T-helper 22 cell (primary cell): ENCODE measurements around the gene PDGFRB.

Experiments used
- DNase-seq: peaks from one replicate; pipeline ENCODE4 v3.0.0-alpha.2; 2020; ENCODE audit warnings: low read depth

Gene PDGFRB

DNA sequence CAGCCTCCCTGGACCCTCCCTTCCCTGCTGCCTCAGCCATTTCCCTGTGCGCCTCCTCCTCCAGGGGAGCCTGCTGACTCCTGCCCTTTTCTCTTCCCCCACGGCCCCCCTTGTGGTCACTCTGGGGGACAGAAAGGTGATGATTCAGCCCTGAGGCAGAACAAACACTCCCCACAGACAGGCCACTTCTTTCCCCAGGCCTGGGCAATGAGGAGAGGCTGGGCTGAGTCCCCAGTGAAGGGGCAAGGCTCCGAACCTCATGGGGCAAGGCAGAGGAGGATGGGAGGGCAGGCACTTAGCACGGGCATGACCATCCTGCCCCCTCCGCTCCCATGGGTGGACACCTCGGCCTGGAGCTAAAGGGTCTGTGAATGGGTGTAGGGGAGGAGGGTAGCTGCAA lies 90.3 kb downstream of the PDGFRB start:
- no peak for DNase-seq

DNA sequence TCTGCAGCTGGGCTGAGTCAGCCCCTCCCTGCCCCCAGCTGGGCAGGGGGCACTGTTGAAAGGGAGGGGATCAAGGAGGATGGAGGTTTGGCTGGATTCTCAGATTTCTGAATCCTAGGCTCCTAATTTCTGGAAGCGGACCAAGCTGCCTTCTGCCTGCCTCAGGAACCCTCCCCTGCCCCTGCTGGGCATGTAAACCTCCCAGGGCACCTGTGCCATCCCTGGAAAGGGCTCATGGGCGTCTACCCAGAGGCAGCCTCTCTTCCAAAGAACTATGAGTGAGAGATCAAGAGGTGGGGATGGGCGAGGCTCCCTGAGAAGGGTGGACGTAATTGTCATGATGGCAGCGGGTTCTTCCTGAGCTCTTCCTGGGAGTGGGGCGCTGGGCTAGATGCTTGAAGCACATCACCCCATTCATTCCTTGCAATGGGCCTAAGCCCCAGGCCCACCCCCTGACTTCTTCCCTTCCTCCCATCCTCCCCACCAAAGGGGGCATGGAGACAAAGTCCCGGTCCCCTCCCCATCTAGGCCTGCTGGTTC lies 90.9 kb downstream of the PDGFRB start:
- no peak for DNase-seq
